HG02642 (cell line): ENCODE results near the gene CXCR4.

Experiments
- ATAC-seq: cut with Tn5 transposase; IDR thresholded peaks from one replicate; pipeline ENCODE4 v1.9.1; 2021; ENCODE audit warnings: mild to moderate bottlenecking; ENCODE audit not compliant: unreplicated experiment, poor library complexity

Gene CXCR4

GRCh38 chr2:136131961-136132824 is 14.2 kb upstream of the CXCR4 start:
- ATAC-seq, result peak; percentile 75

GRCh38 chr2:136131484-136131960 is 13.6 kb upstream of the CXCR4 start:
- peak; percentile 5 for ATAC-seq

- ATAC-seq, result no peak
Measured at GRCh38 chr2:136130511-136130910, 12.6 kb upstream of the CXCR4 start.

DNA sequence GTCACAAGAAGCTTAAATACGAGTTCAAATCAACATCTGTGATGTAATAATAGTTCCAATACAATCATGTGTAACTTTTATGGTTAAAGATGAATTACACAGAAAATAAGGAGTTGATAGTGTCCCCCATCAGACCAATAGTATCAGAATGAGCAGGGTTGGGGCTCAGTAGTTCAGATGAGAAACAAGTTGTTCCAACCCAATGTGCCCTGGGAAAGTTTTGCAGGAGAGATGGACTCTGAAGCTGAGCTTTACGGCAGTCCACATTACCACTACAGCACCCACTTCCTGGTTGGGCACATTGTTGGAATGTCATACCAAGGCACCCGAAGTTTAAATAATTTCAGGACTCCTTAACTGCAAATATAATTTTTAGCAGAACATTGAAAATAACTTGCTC is 12.1 kb upstream of the CXCR4 start:
- no peak for ATAC-seq

DNA sequence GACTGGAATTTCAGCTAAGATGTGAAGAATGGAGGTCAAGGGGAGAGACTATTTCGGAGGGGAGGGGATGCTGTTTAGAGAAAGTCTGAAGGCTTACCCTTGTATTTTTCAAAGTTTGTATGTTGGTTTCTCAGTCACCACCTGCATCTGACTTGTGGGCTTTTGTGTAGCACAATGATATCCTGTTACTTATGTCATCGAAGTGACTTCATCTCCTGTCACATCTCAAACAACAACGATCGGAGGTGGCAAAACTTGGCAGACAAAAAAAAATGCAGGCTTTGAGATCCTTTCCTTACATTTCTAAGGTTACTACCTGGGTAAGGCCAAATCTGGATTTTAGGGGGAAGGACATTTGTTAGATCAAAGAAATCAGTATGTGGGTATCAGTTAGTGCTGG is 11.7 kb upstream of the CXCR4 start:
- ATAC-seq, result no peak

- ATAC-seq, result no peak
Measured at GRCh38 chr2:136128905-136129304, 11.0 kb upstream of the CXCR4 start.

- no peak for ATAC-seq
Measured at GRCh38 chr2:136128366-136128765, 10.4 kb upstream of the CXCR4 start.

DNA sequence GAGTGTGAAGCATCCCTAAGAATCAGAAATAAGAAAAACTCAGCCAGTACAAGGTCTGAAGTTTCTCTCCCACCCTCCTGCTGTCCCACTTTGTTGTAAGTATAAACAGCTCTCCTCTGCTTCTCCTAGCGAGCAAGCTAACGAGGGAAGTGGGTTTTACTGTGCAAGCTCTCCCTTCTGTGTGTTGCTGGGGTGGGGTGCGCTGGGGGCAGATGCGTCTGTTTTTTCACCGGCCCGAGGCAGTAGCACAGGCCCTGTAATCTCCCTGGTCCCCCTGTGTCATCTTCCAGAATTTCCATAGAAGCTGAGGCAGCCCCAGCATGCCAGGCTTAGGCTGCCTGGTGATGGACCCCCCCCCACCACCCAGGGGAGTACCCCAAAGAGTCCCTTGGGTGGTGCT is 9.4 kb upstream of the CXCR4 start:
- no peak for ATAC-seq

DNA sequence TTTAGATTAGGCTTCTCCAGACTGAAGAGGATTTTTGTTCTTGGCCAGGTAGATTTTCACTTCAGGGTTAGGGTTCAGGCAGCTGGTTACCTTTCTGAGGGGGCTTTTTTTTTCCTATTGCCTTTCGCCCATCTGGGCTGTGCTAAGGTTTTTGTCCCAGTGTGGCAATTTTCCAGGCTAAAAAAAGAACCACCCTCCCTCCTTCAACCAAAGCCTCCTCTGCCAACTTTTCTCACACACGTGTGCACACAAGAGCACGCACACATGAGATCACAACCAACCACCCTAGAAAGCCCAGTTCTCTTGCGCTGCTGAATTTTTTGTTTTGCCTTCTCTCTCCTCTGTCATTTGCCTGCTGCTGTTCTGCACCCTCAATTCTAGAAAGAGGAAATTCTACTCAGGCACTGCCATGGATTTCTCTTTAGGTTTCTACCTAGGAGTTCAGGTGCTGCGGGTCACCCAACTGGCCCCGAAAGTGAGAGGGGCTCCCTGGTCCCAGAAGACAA is 8.5 kb upstream of the CXCR4 start:
- no peak for ATAC-seq

DNA sequence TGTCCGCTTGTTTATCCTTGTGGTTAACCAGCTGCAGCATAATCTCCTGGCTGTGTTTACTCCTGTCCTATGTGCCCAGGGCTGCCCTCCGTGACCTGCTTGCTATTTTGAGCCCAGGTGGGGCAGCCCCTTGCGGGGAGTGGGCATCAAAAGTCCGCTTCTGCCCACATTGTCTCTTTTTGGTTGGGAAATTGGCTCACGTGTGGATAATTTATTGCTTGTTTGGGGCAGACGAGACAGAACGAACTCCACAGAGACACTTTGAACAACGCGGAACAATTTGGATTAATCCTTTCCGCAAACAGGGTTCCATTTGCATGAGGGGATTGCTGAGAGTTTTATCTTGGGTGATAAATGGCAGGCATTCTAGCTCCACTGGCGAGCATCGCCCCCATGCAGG is 8.1 kb upstream of the CXCR4 start:
- no peak for ATAC-seq

DNA sequence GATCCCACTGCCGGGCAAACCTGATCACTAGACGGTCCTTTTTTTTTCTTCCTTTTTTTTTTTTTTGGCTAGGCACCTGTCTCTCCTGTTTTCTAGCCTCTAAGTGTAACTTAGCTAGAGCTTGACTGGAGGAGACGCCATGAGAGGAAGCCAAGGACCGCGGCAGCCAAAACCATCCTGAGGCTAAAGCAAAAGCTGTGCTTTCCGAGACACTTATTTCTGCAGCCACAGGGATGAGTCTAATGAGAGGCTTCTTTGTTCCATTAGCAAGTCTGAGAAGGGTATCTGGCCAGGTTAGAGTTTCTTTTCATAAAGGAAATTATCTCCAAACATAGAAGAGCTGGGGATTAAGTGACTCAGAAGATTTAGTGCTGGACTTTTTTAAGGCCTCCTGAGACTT is 7.3 kb upstream of the CXCR4 start:
- ATAC-seq, result no peak

DNA sequence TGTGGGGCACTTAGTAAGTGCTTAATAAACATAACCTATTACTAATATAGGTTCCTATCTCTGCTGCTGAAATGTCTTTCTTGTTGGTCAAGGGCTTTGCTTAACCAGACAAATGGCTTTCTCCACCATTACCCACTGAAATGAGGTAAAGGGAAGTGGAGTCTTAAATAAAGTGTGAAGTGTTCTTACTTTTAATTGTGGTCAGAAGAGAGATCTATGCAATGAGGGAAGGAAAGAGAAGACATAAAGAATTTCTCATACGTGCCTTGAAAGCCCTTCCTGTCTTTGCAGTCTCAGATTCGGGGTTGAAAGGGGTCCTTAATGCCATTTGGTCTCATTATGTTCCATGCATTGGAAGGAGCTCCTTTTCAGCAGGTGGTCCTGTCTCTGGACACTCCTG is 6.9 kb upstream of the CXCR4 start:
- ATAC-seq, result no peak

GRCh38 chr2:136122661-136123060 is 4.7 kb upstream of the CXCR4 start:
- ATAC-seq, result no peak

- no peak for ATAC-seq
Measured at GRCh38 chr2:136121204-136121910, 3.4 kb upstream of the CXCR4 start.

- no peak for ATAC-seq
Measured at GRCh38 chr2:136119717-136120675, 2.0 kb upstream of the CXCR4 start.

GRCh38 chr2:136118819-136119716 is 1.1 kb upstream of the CXCR4 start:
- peak; percentile 22 for ATAC-seq

- peak; percentile 23 for ATAC-seq
Measured at GRCh38 chr2:136117391-136117841, 533 bp downstream of the CXCR4 start.

- ATAC-seq, result peak; percentile 66
Measured at GRCh38 chr2:136116813-136117390, 1.0 kb downstream of the CXCR4 start.
